D341Med (cell line): ENCODE results near the gene TM4SF20.
"Not testable (repeated sequence)": the region's sequence is repeated elsewhere in the genome, so short reads cannot be mapped to it uniquely, and the experiment has no call there.

Experiments used
- DNase-seq: peaks from one replicate; pipeline ENCODE4 v3.0.0; 2012; ENCODE audit warnings: low spot score

TM4SF20 gene

DNA sequence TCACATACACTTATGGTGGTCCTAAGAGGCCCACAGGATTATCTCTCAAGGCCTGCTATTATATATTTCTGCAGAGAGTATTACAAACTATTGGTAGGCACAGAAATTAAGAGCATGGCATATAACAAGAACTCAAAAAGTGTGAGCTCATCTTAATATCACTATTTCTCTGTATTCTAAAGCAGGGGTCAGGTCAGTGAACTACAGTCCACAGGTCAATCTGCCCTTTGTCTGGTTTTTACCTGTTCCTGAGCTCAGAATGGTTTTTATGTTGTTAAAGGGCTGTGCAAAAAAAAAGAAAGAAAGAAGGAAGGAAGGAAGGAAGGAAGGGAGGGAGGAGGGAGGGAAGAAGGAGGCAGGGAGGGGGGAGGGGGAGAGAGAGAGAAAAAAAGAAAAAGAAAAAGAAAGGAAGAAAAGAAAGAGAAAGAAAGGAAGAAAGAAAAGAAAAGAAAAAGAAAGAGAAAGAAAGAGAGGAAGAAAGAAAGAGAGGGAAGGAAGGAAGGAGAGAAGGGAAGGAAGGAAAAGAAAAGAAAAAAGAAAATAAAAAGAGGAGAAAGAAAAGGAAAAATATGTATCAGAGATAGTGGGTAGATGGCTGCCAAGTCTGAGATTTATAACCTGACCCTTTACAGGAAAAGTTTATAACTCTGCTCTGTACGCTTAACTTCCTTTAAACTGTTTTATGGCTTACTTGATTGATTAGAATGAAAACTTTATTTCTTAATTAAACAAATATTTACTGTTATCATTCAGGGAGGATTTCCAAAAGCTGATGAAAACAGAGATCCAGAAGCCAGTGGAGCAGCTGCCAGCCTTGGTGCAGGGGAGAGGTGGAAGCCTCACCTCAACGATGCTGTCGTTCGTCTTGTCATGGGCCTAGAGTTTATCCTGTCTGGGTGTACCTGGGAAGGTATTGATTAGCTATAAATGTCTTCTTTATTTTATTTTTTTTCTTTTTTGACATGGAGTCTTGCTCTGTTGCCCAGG is 19.9 kb upstream of the TM4SF20 start:
- DNase-seq: no peak

DNA sequence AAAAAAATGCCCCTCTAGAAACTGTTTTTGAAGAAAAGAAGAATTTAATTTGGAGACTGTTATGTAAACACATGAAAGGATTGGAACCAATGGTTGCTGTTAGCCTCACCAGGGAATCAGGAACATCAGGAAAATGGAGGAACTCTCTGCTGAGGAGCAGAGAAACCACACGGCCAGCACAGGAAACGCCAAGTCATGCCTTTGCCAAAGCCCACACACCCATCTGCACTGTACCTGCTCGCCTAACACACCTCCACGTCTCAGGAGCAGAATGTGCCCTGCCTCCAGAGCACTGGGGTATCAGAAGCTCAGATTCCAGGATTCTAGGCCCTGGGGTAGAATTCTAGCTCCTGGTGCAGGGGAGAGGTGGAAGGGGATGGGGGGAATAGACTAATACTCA is 18.5 kb upstream of the TM4SF20 start:
- no peak for DNase-seq

DNA sequence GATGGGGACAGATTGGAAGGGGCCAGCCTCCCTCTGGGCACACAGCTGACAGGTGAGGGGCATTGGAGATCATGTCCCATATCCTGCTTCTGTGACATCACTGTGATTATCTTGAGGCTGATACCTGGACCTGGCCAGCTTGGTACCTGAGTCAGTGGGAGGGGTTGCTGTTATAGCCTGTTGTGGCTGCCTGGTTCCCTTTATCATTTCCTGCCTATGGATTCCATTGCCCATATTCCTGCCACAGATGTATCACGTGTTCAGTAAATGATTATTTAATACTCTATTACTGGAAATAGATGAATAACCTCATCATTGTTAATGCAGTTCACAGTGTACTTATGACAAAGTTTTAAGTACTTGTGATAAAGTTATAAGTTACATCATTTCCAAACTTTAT is 16.4 kb upstream of the TM4SF20 start:
- DNase-seq: no peak

DNA sequence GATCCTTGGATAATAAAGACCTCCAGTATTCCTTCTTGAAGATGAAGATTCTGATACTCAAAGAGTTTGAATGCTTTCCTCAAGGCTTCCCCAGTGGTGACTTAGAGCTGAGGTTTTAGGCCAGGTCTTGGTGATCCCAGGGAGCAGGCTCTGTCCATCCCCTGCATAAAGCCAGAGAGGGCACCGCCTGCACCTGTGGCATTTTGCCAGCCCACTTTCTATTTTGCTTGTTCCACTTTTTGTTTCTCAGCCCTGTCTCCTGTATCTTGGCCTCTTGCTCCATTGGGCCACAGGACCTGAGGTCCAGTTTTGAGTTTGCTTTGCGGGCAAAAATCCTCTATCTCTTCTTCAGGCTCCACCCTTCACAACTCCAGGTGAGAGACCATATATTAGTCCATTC is 15.3 kb upstream of the TM4SF20 start:
- DNase-seq: no peak

DNA sequence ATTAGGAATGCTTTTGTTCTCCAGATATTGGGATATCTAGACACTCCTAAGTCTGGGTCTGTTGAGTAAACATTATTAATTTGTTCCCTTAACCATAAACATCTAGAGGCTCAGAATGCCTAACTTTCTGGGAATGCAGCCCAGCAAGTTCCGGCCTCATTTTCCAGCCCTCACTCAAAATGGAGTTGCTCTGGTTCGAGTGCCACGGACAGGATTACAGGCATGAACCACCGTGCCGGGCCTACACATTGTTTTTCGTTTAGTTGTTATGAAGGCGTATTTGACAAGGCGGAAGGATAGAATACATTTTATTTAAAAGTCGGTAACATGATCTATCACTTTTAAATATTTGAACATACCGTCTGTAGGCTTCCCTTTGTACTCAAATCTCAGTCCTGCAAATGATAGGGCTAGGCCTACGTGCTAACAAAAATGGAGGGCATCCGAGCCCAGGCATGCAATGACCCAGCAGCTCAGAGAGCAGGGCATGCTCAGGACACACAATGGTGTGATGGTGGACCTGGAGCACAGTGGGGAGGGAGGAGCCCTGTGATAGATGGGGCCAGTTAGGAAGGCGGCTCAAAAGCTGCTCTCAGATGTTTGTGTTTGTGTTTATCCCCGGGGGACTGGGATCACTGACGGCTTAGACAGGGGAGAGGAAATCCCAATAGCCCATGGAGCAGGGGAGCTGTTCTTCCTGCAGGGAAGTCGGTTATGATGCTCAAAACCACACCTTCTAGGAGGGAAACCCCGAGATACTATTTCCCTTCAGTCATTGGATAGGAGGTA is 11.6 kb upstream of the TM4SF20 start:
- peak; percentile 51 for DNase-seq

DNA sequence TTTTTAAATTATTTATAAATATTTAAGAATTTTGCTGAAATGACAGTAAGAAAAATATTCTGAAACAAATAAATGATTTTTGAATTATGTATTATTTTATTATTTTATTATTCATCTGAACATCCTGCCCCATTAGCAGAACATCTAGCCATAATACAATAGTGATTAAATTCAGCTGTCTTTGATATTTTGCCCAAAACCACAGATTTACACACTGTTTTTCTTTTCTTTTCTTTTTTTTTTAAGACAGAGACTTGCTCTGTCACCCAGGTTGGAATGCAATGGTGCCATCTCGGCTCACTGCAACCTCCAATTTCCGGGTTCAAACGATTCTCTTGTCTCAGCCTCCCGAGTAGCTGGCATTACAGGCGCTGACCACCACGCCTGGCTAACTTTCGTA is 10.6 kb upstream of the TM4SF20 start:
- DNase-seq: no peak

GRCh38 chr2:227389231-227389630 is 10.1 kb upstream of the TM4SF20 start:
- DNase-seq: no peak

DNA sequence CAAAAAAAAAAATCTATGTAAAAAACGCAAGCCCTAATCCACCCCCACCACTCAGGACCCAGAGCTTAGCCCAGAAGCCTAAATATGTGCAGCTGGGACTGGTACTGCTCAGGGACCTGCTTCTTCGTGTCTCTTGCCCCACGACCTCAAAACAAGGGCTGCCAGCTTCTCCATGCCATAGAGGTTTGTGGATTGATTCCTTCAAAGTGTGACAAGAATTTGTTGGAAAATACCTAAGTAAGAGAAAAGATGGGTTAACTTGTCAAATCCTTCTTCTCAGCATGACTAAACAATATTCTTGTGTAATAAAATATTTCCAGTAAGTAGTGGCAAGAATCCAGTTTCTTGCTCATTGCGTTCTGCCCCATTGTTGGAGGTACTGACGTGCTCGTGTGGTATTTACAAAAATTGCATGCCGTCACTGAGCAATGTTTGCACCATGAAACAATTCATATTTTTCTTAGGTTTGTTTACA is 9.5 kb upstream of the TM4SF20 start:
- DNase-seq: no peak

GRCh38 chr2:227387583-227387982 is 8.5 kb upstream of the TM4SF20 start, which contains the start of gene SCYGR1:
Gene SCYGR1 (minus strand): TSS chr2:227387949. CDS start chr2:227387949, 0 bp downstream.
- DNase-seq: not testable (repeated sequence)

- no peak for DNase-seq
These were observed 7.5 kb upstream of the TM4SF20 start for GRCh38 chr2:227386630-227387029.

- no peak for DNase-seq
These were observed 4.6 kb upstream of the TM4SF20 start for GRCh38 chr2:227383686-227384085.

GRCh38 chr2:227382241-227382835 is 3.2 kb upstream of the TM4SF20 start:
- not testable (repeated sequence) for DNase-seq

DNA sequence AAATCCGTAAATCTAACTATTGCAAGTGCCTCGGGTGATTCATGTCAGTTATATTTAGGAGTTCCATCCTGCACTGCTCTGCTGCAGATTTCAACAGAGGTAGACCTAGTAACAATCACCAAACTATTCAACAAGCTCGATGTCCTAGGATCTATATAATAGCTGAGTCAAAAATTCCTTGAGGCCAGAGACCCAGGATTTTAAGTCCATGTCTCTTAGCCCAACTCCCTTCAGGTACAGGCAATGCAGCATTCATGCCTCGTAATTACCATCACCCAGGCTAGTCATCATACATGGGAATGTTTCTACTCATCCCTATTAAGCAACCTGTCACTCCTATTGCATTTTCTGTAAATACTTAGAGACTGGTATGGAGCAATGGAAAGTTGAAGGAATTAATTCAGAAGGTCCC is 729 bp downstream of the TM4SF20 start:
- no peak for DNase-seq

DNA sequence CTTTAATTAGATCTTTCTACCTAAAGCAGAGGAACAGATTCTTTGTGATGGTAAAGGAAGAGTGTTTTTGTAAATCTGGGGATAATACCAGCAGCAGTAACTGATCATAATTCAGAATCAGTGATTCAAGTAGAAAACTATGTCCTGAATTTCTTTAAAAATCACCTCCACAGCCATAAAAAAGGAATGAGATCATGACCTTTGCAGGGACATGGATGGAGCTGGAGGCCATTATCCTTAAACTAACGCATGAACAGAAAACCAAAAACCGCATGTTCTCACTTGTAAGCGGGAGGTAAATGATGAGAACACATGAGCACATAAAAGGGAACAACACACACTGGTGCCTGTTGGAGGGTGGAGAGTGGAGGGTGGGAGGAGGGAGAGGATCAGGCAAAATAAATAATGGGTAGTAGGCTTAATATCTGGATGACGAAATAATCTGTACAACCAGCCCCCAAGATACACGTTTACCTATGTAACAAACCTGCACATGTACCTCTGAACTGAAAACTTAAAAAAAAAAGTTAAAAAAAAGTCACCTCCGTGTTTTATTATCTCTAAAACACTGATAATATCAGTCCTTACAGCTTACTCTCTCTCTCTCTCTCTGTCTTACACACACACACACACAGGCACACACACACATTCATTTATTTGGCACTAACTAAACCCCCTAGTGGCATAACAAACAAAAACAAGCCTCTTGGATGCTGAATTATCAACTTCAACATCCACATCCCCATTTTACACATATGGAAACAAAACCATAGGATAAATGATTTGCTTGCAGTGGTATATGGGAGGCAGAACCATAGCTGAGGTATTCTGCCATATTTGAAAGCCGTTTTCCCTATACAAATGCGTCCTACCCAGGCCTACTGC is 1.4 kb downstream of the TM4SF20 start:
- DNase-seq: no peak

DNA sequence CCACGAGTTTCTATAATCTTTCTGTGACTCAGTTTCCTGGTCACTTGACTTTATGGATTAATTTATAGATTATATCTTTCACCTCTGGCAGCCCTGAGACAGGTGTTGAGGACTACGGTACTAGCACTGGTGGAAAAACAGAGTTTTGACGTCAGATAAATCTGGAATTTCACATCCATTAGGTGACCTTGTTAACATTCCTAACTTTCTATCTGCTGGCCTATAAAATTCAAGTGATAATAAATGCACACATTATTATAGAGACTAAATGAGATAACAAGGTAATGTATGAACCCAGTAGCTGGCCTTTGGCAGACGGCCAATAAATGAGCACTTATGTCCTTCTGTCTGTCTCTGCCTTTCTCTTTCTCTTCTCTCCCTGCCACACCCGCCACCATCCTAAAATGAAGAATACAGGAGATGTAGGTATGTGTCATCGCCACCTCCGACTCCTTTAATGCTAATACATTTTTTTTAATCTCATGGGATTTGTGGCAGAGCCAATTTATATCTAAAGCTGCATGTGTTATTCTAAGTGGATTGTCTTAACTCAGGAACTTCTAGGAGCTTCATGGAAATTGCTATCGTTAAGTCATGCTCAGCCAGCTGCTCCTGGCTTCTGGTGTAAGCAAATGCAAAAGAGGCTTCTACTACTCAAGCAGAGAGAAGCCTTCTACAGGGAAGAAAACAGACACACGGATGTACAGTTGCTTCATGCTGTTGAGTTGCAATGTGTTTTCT is 2.3 kb downstream of the TM4SF20 start:
- peak; percentile 47 for DNase-seq

GRCh38 chr2:227374158-227374557 is 4.9 kb downstream of the TM4SF20 start:
- no peak for DNase-seq

GRCh38 chr2:227373389-227373788 is 5.7 kb downstream of the TM4SF20 start:
- DNase-seq: no peak

- DNase-seq: no peak
These were observed 8.3 kb downstream of the TM4SF20 start for GRCh38 chr2:227370791-227371312.

- DNase-seq: no peak
These were observed 9.0 kb downstream of the TM4SF20 start for GRCh38 chr2:227370092-227370491.

DNA sequence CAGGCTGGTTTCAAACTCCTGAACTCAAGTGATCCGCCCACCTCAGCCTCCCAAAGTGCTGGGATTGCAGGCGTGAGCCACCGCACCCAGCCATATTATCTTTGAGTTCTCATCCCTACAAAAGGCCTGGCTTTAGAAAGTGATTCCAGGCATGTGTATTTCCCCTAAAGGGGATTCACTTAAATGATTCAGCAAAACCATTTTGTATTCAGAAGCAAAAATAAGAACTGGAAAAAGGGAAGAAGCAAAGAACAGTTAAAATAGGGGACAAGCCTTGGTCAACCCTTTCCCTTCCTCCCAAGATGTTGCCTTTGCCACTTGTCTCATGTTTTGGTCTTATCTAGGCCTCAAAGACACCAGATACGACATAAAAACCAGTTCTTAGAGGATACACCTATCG is 10.5 kb downstream of the TM4SF20 start:
- DNase-seq: no peak
